CD4-positive, CD25-positive, alpha-beta regulatory T cell (primary cell): Measurements from ENCODE around the gene GBF1. TPM values are rescaled to one million over a fixed set of nuclear protein-coding genes. Genes with fewer than 3 reads are reported as not detected.

ENCODE experiments used
- ATAC-seq, 2 donors: fragments of 150-1000 bp; cut with Tn5 transposase; one replicate each; pipeline ENCODE4 v1.10.0; 2021; ENCODE audit warnings: low read depth in 2 of 2, moderate number of reproducible peaks in 2 of 2, moderate library complexity in 1 of 2
- DNase-seq, 3 donors: peaks; one replicate each; pipeline versions ENCODE4 v3.0.0 to v3.0.0-alpha.2; 2012 to 2022; ENCODE audit warnings: mixed read lengths in 1 of 3
- H3K27ac ChIP-seq: one replicate; pipeline ENCODE4 v1.7.0; 2013; ENCODE audit warnings: mild to moderate bottlenecking, low read length; ENCODE audit not compliant: insufficient read depth, poor library complexity, severe bottlenecking
- H3K27me3 ChIP-seq: one replicate; pipeline ENCODE4 v1.7.0; 2013; ENCODE audit warnings: low read length; ENCODE audit not compliant: control insufficient read depth, insufficient read depth
- H3K36me3 ChIP-seq: one replicate; pipeline ENCODE4 v1.7.0; 2013; ENCODE audit warnings: mild to moderate bottlenecking, low read length, moderate library complexity; ENCODE audit not compliant: control insufficient read depth, insufficient read depth
- H3K4me1 ChIP-seq: 2 replicates; pipeline ENCODE4 v1.7.0; 2013; ENCODE audit warnings: mild to moderate bottlenecking, low read length; ENCODE audit not compliant: insufficient read depth, control insufficient read depth, poor library complexity, severe bottlenecking
- H3K4me3 ChIP-seq: one replicate; pipeline ENCODE4 v1.7.0; 2013; ENCODE audit warnings: low read depth, mild to moderate bottlenecking, low read length, moderate library complexity
- H3K9me3 ChIP-seq, 2 experiments: 1 replicate in 1 of 2; 2 replicates in 1 of 2; pipeline ENCODE4 v1.7.0; 2013; ENCODE audit warnings: low read length in 2 of 2, mild to moderate bottlenecking in 1 of 2, moderate library complexity in 1 of 2; ENCODE audit not compliant: control insufficient read depth in 2 of 2
- H3K27ac Mint-ChIP-seq, 3 donors: one replicate each; pipeline ENCODE4 v1.8.0; 2020 to 2022; ENCODE audit warnings: mild to moderate bottlenecking in 3 of 3, mixed read lengths in 3 of 3, moderate library complexity in 2 of 3
- H3K27me3 Mint-ChIP-seq: one replicate; pipeline ENCODE4 v1.8.0; 2022; ENCODE audit warnings: mild to moderate bottlenecking, mixed read lengths
- H3K36me3 Mint-ChIP-seq: one replicate; pipeline ENCODE4 v1.8.0; 2020; ENCODE audit warnings: mixed read lengths
- H3K4me1 Mint-ChIP-seq, 4 donors: one replicate each; pipeline ENCODE4 v1.8.0; 2020 to 2022; ENCODE audit warnings: mixed read lengths in 4 of 4, mild to moderate bottlenecking in 1 of 4
- H3K4me3 Mint-ChIP-seq, 4 donors: one replicate each; pipeline ENCODE4 v1.8.0; 2020 to 2022; ENCODE audit warnings: mild to moderate bottlenecking in 4 of 4, mixed read lengths in 4 of 4, moderate library complexity in 3 of 4
- H3K9me3 Mint-ChIP-seq, 7 donors: one replicate each; pipeline ENCODE4 v1.8.0; 2020 to 2022; ENCODE audit warnings: mixed read lengths in 7 of 7, mild to moderate bottlenecking in 3 of 7, moderate library complexity in 2 of 7
- polyA plus RNA-seq, 4 donors: library from polyadenylated mRNA; unstranded; fragments of 300-500 nt; fragmentation: Illumina TruSeq; gene quantifications; one replicate each; pipeline ENCODE4 v1.2.3, GENCODE V29; 2021
- total RNA-seq: library from RNA; stranded (reverse); gene quantifications from one replicate; pipeline ENCODE4 v1.2.3, GENCODE V29; 2022

Gene GBF1
- total and polyA plus RNA-seq, 5 donors from 2014 or later, result 8.8 to 45.6 (median 10.0) TPM

GRCh38 chr10:102423372-102423968, 178.1 kb downstream of the GBF1 start:
- H3K36me3 Mint-ChIP-seq, result no peaks in the 10 kb centered on the region
- H3K4me3 Mint-ChIP-seq, result peak overlapping the region in 3 of 4 donors; percentile 66 to 97 (median 69)
- DNase-seq (no peak), ATAC-seq (no peak)
- peaks cover under 1% of the 10 kb centered on the region for H3K27me3 ChIP-seq
- peaks cover 3% of the 10 kb centered on the region for H3K36me3 ChIP-seq
- peaks cover 44% of the 10 kb centered on the region for H3K4me1 ChIP-seq
- no peaks in the 10 kb centered on the region for H3K9me3 ChIP-seq
- H3K9me3 Mint-ChIP-seq, result no peaks in the 10 kb centered on the region
- H3K27ac ChIP-seq, result no peak overlapping the region
- H3K27me3 Mint-ChIP-seq, result peaks cover 9% of the 10 kb centered on the region
- H3K4me3 ChIP-seq, result no peak overlapping the region
- H3K4me1 Mint-ChIP-seq, result peaks cover 5 to 46% (median 23%) of the 10 kb centered on the region in 4 donors
- H3K27ac Mint-ChIP-seq, result no peak overlapping the region

- Mint-ChIP-seq H3K4me3 (peak overlapping the region in 3 of 4 donors; percentile 69 to 97 (median 75)), H3K4me1 (peaks cover 5 to 43% (median 23%) of the 10 kb centered on the region in 4 donors), H3K27ac (no peak overlapping the region), H3K9me3 (no peaks in the 10 kb centered on the region), H3K36me3 (no peaks in the 10 kb centered on the region), H3K27me3 (peaks cover 9% of the 10 kb centered on the region)
- Histone ChIP-seq H3K4me3 (no peak overlapping the region), H3K4me1 (peaks cover 40% of the 10 kb centered on the region), H3K27ac (no peak overlapping the region), H3K9me3 (no peaks in the 10 kb centered on the region), H3K27me3 (no peaks in the 10 kb centered on the region), H3K36me3 (peaks cover 3% of the 10 kb centered on the region)
- ATAC-seq (no peak), DNase-seq (no peak)
Observed at GRCh38 chr10:102424145-102424544, 178.8 kb downstream of the GBF1 start.

- H3K9me3 ChIP-seq, result no peaks in the 10 kb centered on the region
- Mint-ChIP-seq H3K9me3 (no peaks in the 10 kb centered on the region), H3K27me3 (peaks cover 9% of the 10 kb centered on the region), H3K36me3 (no peaks in the 10 kb centered on the region), H3K27ac (no peak overlapping the region), H3K4me3 (peak overlapping the region in 1 of 4 donors; percentile 97), H3K4me1 (peaks cover 5 to 35% (median 22%) of the 10 kb centered on the region in 4 donors)
- ATAC-seq (no peak), DNase-seq (no peak)
- H3K27ac ChIP-seq, result no peak overlapping the region
- H3K36me3 ChIP-seq, result peaks cover 3% of the 10 kb centered on the region
- peaks cover 32% of the 10 kb centered on the region for H3K4me1 ChIP-seq
- no peak overlapping the region for H3K4me3 ChIP-seq
- no peaks in the 10 kb centered on the region for H3K27me3 ChIP-seq
Observed at GRCh38 chr10:102424916-102425315, 179.6 kb downstream of the GBF1 start.

GRCh38 chr10:102425444-102425843, 180.1 kb downstream of the GBF1 start:
- no peak overlapping the region for H3K4me3 ChIP-seq
- H3K4me1 ChIP-seq, result peaks cover 27% of the 10 kb centered on the region
- H3K27me3 ChIP-seq, result no peaks in the 10 kb centered on the region
- peaks cover 3% of the 10 kb centered on the region for H3K36me3 ChIP-seq
- no peaks in the 10 kb centered on the region for H3K36me3 Mint-ChIP-seq
- H3K9me3 ChIP-seq, result no peaks in the 10 kb centered on the region
- peaks cover 7% of the 10 kb centered on the region for H3K27me3 Mint-ChIP-seq
- peaks cover 5 to 30% (median 19%) of the 10 kb centered on the region in 4 donors for H3K4me1 Mint-ChIP-seq
- no peak overlapping the region for H3K27ac Mint-ChIP-seq
- H3K27ac ChIP-seq, result no peak overlapping the region
- no peak for ATAC-seq
- no peaks in the 10 kb centered on the region for H3K9me3 Mint-ChIP-seq
- H3K4me3 Mint-ChIP-seq, result no peak overlapping the region
- no peak for DNase-seq

- no peak for ATAC-seq
- H3K4me3 Mint-ChIP-seq, result peak overlapping the region in 1 of 4 donors; percentile 52
- H3K36me3 Mint-ChIP-seq, result no peaks in the 10 kb centered on the region
- peak overlapping the region in 1 of 3 donors; percentile 26 for H3K27ac Mint-ChIP-seq
- peaks cover 5 to 29% (median 20%) of the 10 kb centered on the region in 4 donors for H3K4me1 Mint-ChIP-seq
- Histone ChIP-seq H3K36me3 (peaks cover 3% of the 10 kb centered on the region), H3K4me1 (peaks cover 21% of the 10 kb centered on the region), H3K9me3 (no peaks in the 10 kb centered on the region), H3K27ac (no peak overlapping the region), H3K4me3 (no peak overlapping the region), H3K27me3 (no peaks in the 10 kb centered on the region)
- H3K9me3 Mint-ChIP-seq, result no peaks in the 10 kb centered on the region
- no peak for DNase-seq
- H3K27me3 Mint-ChIP-seq, result no peaks in the 10 kb centered on the region
Observed at GRCh38 chr10:102426803-102427287, 181.5 kb downstream of the GBF1 start.

- Mint-ChIP-seq H3K27me3 (no peaks in the 10 kb centered on the region), H3K36me3 (no peaks in the 10 kb centered on the region), H3K27ac (no peak overlapping the region), H3K4me1 (peaks cover 11 to 39% (median 22%) of the 10 kb centered on the region in 4 donors), H3K9me3 (no peaks in the 10 kb centered on the region), H3K4me3 (peak overlapping the region in 1 of 4 donors; percentile 81)
- ATAC-seq (no peak), DNase-seq (no peak)
- Histone ChIP-seq H3K4me1 (peaks cover 27% of the 10 kb centered on the region), H3K27ac (no peak overlapping the region), H3K9me3 (no peaks in the 10 kb centered on the region), H3K4me3 (no peak overlapping the region), H3K36me3 (peaks cover 3% of the 10 kb centered on the region), H3K27me3 (no peaks in the 10 kb centered on the region)
Observed at GRCh38 chr10:102429468-102429867, 184.1 kb downstream of the GBF1 start.

- no peak for DNase-seq
- Histone ChIP-seq H3K36me3 (no peaks in the 10 kb centered on the region), H3K4me3 (peak overlapping the region; percentile 80), H3K27me3 (no peaks in the 10 kb centered on the region), H3K27ac (peak overlapping the region; percentile 63), H3K9me3 (no peaks in the 10 kb centered on the region), H3K4me1 (peaks cover 47% of the 10 kb centered on the region)
- peak overlapping the region; percentile 93 to 99 (median 96) for H3K4me3 Mint-ChIP-seq
- H3K27me3 Mint-ChIP-seq, result peaks cover 5% of the 10 kb centered on the region
- peak overlapping the region; percentile 86 to 91 (median 90) for H3K27ac Mint-ChIP-seq
- peaks cover 11 to 53% (median 37%) of the 10 kb centered on the region in 4 donors for H3K4me1 Mint-ChIP-seq
- no peaks in the 10 kb centered on the region for H3K36me3 Mint-ChIP-seq
- H3K9me3 Mint-ChIP-seq, result no peaks in the 10 kb centered on the region
- ATAC-seq, result no peak
Observed at GRCh38 chr10:102431452-102432124, 186.3 kb downstream of the GBF1 start.
